Measurements from ENCODE around the gene MDN1.

GRCh38 chr6:89805814-89806371, 13.7 kb downstream of the MDN1 start:
- TF ChIP-seq CTCF (conservative IDR thresholded peaks at IDR 0.05; ENCODE audit: low read depth, low read length) (no peak), EZH2 (IDR thresholded peaks at IDR 0.05; ENCODE audit: low read length, unreplicated experiment) (no peak), EZH2phosphoT487 (IDR thresholded peaks at IDR 0.05; ENCODE audit: borderline replicate concordance, low read length) (no peak)
